HepG2 (cell line): ENCODE data around the gene TFB1M. TPM values are rescaled to one million over a fixed set of nuclear protein-coding genes. Genes with fewer than 3 reads are reported as not detected.

Experiments used
- CEBPZ ChIP-seq: IDR thresholded peaks from 2 replicates; pipeline ENCODE4 v1.6.1; 2012; ENCODE audit warnings: low read length, improper control_type of control experiment
- CHD4 ChIP-seq: fragments of 200-600 bp; sonication (generic); IDR thresholded peaks from 2 replicates; pipeline ENCODE4 v1.7.0; 2017; ENCODE audit warnings: mild to moderate bottlenecking, low read length, borderline replicate concordance
- EP300 ChIP-seq, 3 experiments: sonication (generic) in 1 of 3; formaldehyde crosslinking in 1 of 3; IDR thresholded peaks; 2 replicates each; pipeline versions ENCODE4 v1.5.1 to v1.6.1; 2011 to 2020; ENCODE audit warnings: low read depth in 2 of 3, low read length in 2 of 3, borderline replicate concordance in 1 of 3, improper control_type of control experiment in 1 of 3, mild to moderate bottlenecking in 1 of 3, missing genetic modification reagents in 1 of 3, moderate library complexity in 1 of 3
- FLYWCH1 ChIP-seq: sonication (generic); formaldehyde crosslinking; IDR thresholded peaks from 2 replicates; pipeline ENCODE4 v1.8.1; 2023; ENCODE audit warnings: mild to moderate bottlenecking, missing genetic modification reagents
- GMEB1 ChIP-seq: sonication (generic); formaldehyde crosslinking; IDR thresholded peaks from 2 replicates; pipeline ENCODE4 v1.5.1; 2020; ENCODE audit warnings: missing genetic modification reagents, mild to moderate bottlenecking, borderline replicate concordance
- HNRNPL ChIP-seq: fragments of 200-400 bp; formaldehyde crosslinking; IDR thresholded peaks from 2 replicates; pipeline ENCODE4 v1.6.1; 2017; ENCODE audit warnings: mild to moderate bottlenecking, low read depth, low read length
- KLF16 ChIP-seq, 2 experiments: sonication (generic) in 1 of 2; formaldehyde crosslinking in 1 of 2; IDR thresholded peaks; 2 replicates each; pipeline versions ENCODE4 v1.6.1 to v1.8.0; 2016 to 2023; ENCODE audit warnings: missing genetic modification reagents in 2 of 2, missing compliant biosample characterization in 1 of 2
- POLR2A ChIP-seq, 2 experiments: IDR thresholded peaks; 2 replicates each; pipeline ENCODE4 v1.6.1; 2011; ENCODE audit warnings: low read depth in 2 of 2, low read length in 2 of 2, mild to moderate bottlenecking in 1 of 2, moderate library complexity in 1 of 2; ENCODE audit not compliant: insufficient read depth in 1 of 2
- SOX5 ChIP-seq: IDR thresholded peaks from 2 replicates; pipeline ENCODE4 v1.6.1; 2016; ENCODE audit warnings: borderline replicate concordance
- ZBTB39 ChIP-seq: sonication (generic); formaldehyde crosslinking; IDR thresholded peaks from 2 replicates; pipeline ENCODE4 v1.5.0; 2020; ENCODE audit warnings: missing genetic modification reagents
- ZEB1 ChIP-seq: IDR thresholded peaks from 2 replicates; pipeline ENCODE4 v1.6.1; 2012; ENCODE audit warnings: mild to moderate bottlenecking, low read depth, inconsistent platforms; ENCODE audit not compliant: insufficient replicate concordance
- ZMYM4 ChIP-seq: sonication (generic); formaldehyde crosslinking; IDR thresholded peaks from 2 replicates; pipeline ENCODE4 v1.8.1; 2023; ENCODE audit warnings: mild to moderate bottlenecking, missing genetic modification reagents
- ZNF207 ChIP-seq: fragments of 450-650 bp; IDR thresholded peaks from 2 replicates; pipeline ENCODE4 v1.6.1; 2016; ENCODE audit warnings: antibody characterized with exemption, borderline replicate concordance
- ZNF33A ChIP-seq: sonication (generic); formaldehyde crosslinking; IDR thresholded peaks from 2 replicates; pipeline ENCODE4 v1.5.1; 2020; ENCODE audit warnings: missing genetic modification reagents, mild to moderate bottlenecking, moderate library complexity, borderline replicate concordance
- ZNF512B ChIP-seq: sonication (generic); formaldehyde crosslinking; IDR thresholded peaks from 2 replicates; pipeline ENCODE4 v1.5.1; 2020; ENCODE audit warnings: missing genetic modification reagents, mild to moderate bottlenecking, borderline replicate concordance
- ZNF614 ChIP-seq: IDR thresholded peaks from 2 replicates; pipeline ENCODE4 v1.6.1; 2018; ENCODE audit warnings: missing biosample characterization, missing genetic modification reagents, inconsistent platforms, borderline replicate concordance
- ZNF615 ChIP-seq: sonication (generic); formaldehyde crosslinking; IDR thresholded peaks from 2 replicates; pipeline ENCODE4 v1.5.0; 2020; ENCODE audit warnings: mild to moderate bottlenecking, missing genetic modification reagents, borderline replicate concordance
- ZNF644 ChIP-seq: IDR thresholded peaks from 2 replicates; pipeline ENCODE4 v1.6.1; 2016; ENCODE audit warnings: low read depth
- polyA plus RNA-seq, 8 experiments: library from polyadenylated mRNA; depleted of rRNA in 3 of 8; stranded (reverse) in 7 of 8; unstranded in 1 of 8; fragments of >200 nt; fragmentation: Illumina TruSeq in 4 of 8; extraction: Trizol in 4 of 8; gene quantifications; 2 replicates each; pipeline versions ENCODE4 v1.2.1 to v1.2.3, GENCODE V29; 2011 to 2016; ENCODE audit warnings: low read depth in 4 of 8, missing spikeins in 1 of 8, mixed read lengths in 1 of 8; ENCODE audit not compliant: insufficient read depth in 1 of 8
- total RNA-seq, 5 experiments: library from RNA; depleted of rRNA; stranded (reverse); fragments of >200 nt; fragmentation: Illumina TruSeq; extraction: Trizol; gene quantifications; 2 replicates each; pipeline ENCODE4 v1.2.3, GENCODE V29; 2016; ENCODE audit warnings: low read depth in 1 of 5

Gene TFB1M
- total and polyA plus RNA-seq, 2 of the 13 experiments (the other 11 are each of a cell fraction or from before 2014, with no cell fraction given): 91.4 to 122 TPM

GRCh38 chr6:155330133-155330734 lies 15.9 kb upstream of the TFB1M start (continued):
- 0 out of 2 replicates have a peak, but pooled peaks have one; percentile 86 for TF ChIP-seq CHD4
- no peak for TF ChIP-seq ZNF512B (CRISPR knock-in tag)
- TF ChIP-seq HNRNPL: no peak
- no peak for TF ChIP-seq FLYWCH1 (CRISPR knock-in tag)
- TF ChIP-seq ZNF644 (CRISPR knock-in tag): 0 out of 2 replicates have a peak, but pooled peaks have one; percentile 23
- TF ChIP-seq CEBPZ: no peak
- no peak for TF ChIP-seq KLF16 (CRISPR knock-in tag; IDR thresholded peaks at IDR 0.05)
- TF ChIP-seq ZMYM4: peak; percentile 24; the same call in 1 of the 2 replicates
- TF ChIP-seq ZNF33A: no peak
- TF ChIP-seq POLR2A (IDR thresholded peaks at IDR 0.05; ENCODE audit: insufficient read depth in 1 of 2, low read depth in 2 of 2, low read length in 2 of 2): no peak; a peak in 1 of 4 replicates
- TF ChIP-seq ZEB1: no peak
- TF ChIP-seq ZBTB39 (CRISPR knock-in tag): 0 out of 2 replicates have a peak, but pooled peaks have one; percentile 35
- TF ChIP-seq ZNF614 (CRISPR knock-in tag): no peak
- TF ChIP-seq SOX5 (CRISPR knock-in tag): 0 out of 2 replicates have a peak, but pooled peaks have one; percentile 35
- peak; percentile 32; the same call in 1 of the 2 replicates for TF ChIP-seq GMEB1
- 0 out of 4 replicates have a peak, but pooled peaks of 1 of the 2 experiments have one; percentile 7 for TF ChIP-seq EP300 (IDR thresholded peaks at IDR 0.05; ENCODE audit: low read depth in 2 of 2, low read length in 2 of 2)
- peak; percentile 34; the same call in 1 of the 2 replicates for TF ChIP-seq EP300 (CRISPR knock-in tag; IDR thresholded peaks at IDR 0.05; ENCODE audit: borderline replicate concordance)
- TF ChIP-seq ZNF615 (CRISPR knock-in tag): peak; percentile 79; the same call in 1 of the 2 replicates
- no peak for TF ChIP-seq ZNF207
